Stromal cell of bone marrow (primary cell): ENCODE results near the gene TIMP2.
"Not testable (repeated sequence)": the region's sequence is repeated elsewhere in the genome, so short reads cannot be mapped to it uniquely, and the experiment has no call there.

ENCODE experiments used
- DNase-seq: peaks from one replicate; pipeline ENCODE4 v3.0.0-alpha.2; 2012; ENCODE audit warnings: low read depth

The TIMP2 gene

DNA sequence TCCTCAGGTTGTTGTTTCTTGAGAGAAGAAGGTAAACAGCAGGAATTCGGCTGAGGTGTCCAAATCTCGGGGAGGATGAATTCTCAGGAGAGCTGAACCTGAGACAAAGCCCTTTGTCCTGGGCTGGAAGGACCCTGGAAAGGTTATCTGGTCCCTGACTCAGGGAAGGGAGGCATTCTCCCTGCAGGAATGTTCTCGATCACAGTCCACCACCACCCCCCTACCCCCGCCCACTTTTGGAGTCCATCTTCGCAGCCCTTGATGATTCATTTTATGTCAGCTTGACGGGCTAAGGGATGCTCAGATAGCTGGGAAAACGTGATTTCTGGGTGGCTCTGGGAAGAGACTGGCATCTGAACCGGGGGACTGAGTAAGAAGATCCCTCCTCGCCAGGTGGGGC is 20.8 kb downstream of the TIMP2 start:
- DNase-seq = no peak

DNA sequence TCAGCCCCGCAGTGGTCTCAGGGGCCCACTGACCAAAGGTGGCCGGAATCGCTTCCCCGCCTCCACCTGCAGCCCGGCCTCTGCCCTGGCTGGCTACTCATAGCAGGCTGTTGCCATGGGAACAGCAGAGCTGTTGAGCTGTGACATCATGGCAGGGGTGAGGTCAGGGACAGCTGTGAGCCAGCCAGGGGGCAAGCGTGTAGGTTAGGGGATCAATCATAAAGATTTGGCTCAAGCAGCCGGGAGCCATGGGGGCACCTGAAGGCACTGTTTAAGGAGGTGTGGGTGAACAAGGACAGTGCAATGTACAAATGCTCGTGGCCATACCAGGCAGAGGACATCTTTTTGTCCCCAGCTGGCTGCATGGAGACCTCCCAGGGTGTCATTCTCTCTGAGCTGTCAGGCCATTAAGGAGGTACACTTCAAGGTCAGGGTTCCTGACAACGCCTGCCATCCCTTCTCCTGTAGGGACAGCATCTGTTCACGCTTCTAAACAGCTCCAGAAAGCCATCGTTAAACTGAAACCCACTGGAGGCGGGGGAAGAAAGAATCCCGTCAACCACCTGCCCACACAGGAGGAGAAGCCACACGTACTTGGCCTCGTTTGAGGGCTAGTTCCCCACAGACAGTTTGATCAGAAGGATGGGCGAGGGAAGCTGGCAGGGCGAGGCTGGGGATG is 21.9 kb downstream of the TIMP2 start, which contains the start of gene CEP295NL:
Gene CEP295NL (minus strand): TSS at position 101 of the 679 bp plus-strand sequence. CDS start 1,373 bp downstream, outside the sequence.
- no peak for DNase-seq

DNA sequence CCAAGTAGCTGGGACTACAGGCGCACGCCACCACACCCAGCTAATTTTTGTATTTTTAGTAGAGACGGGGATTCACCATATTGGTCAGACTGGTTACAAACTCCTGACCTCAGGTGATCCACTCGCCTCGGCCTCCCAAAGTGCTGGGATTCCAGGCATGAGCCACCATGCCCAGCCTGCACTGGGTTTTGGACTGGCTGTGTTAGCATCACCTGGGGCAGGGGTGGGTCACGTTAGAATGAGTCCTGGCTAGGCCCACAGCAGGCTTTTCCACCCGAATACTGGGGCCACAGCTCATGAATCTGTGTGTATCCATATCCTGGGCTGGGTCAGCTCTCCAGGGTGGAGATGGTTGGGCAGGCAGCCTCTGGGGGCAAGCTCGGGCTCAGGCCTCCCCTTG is 23.0 kb downstream of the TIMP2 start:
- DNase-seq = not testable (repeated sequence)

DNA sequence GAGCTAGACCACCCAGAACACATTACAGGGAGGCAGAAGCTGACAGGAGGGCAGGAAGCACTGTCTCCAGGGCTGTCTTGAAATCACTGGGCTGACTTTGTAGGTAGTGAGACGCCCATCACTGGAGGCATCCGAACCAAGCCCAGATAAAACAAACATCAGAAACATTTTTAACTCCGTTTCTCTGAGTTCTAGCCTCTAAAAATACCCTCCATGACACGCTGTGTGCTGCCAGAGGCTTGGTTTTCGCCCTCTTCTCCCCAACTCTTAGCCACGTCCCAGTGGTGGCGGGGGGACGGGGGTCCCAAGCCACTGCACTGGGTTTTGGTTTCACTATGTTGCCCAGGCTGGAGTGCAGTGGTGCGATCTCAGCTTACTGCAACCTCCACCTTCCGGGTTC is 23.4 kb downstream of the TIMP2 start:
- no peak for DNase-seq

DNA sequence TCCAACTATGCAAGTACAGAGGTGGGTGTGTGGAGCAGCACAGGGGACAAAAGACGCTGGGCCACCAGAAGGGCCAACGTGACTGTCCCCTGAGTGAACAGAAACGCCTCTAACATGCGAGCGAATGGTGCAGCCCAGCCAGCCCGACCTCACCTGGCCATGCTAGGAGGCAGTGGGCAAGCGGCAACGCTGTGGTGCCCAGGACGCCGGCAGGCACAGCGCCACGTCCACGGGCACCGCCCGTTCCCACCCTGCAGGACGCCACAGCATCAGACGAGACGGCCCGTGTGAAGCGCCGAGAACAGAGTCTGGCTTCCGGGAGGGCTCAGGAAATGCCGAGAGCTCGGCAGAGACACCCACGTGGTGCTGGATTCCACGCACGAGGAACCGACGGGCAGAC is 24.4 kb downstream of the TIMP2 start:
- no peak for DNase-seq

DNA sequence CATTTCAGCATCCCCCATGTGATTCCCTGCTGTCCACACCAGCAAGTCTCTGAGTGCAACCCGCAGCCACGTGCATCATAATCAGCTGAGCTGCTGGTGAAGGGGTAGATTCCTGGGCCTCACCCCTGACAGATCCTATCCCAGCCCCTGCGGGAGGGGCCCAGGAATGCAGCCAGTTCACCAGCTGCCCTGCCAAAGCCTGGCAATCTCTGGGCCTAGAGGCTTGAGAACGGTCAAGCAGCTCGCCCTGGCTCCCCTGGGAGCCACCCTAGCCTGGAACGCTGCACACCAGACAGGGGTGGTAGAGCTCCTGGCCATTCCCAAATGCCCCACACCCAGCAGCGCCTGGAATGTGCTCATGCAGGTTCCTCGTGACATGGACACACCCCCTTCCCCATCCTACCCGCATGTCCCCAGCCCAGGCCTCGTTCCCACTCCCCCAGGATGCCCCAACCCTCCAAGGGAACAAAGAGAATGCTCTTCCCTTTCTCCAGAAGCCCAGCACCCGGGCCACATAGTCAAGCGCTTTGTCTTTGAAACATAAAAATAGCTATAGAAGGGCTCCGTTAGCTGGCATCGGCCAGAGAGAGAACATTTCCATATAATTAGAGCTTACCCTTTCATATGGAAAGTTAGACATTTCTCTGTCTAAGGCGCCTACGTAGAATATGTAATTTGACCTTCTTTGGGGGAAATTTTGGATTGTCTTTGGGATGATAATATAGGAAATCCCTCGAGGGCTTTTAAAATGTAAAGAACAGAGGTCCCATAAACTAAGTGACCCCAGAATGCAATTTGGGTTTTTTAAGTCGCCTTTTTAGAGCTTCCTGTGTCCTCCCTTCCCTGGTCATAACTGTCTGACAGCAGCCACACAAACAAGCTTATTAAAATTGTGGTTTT is 25.6 kb downstream of the TIMP2 start:
- no peak for DNase-seq

DNA sequence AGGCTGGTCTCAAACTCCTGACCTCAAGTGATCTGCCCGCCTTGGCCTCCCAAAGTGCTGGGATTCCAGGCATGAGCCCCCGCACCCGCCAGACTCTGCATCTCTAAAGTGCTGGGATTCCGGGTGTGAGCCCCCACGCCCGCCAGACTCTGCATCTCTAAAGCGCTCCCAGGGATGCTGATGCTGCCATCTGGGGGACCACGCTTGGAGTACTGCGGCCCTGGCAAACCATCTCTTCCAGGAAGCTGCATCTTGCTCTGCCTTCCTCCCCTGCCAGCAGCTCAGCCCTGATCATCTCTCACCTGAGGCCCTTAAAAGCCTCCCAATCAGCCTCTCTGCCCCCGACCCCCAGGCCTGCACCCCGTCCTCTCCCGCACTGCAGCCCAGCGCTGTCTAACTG is 26.2 kb downstream of the TIMP2 start:
- no peak for DNase-seq

DNA sequence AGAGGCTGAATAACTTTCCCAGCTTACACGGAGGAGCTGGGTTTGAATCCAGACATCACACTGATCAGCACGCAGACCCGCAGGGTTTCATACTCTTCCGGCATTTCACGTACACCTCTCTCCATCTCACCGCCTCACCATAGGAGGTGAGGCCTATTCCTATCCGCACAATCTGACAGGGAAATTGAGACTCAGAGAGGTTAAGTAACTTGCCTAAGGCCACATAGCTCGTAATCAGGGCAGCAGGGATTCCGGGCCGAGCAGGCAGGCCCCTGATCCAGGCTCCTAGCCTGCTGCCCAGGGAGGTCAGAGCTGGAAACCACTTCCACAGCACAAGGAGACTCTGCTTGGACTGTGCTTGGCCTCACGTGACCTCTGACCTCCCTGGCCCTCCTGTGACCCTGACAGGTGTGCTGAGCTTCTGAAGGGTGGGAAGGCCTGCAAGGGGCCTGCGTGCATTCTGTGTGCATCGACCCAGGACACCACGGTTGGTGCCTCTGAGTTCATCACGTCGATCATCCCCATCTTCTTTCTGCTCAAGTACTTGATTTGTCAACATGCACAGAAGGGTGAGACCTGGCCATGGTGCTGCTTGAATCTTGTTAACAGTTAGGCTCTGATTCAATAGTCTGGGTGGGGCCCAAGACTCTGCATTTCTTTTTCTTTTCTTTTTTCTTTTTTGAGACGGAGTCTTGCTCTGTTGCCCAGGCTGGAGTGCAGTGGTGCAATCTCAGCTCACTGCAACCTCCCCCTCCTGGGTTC is 26.9 kb downstream of the TIMP2 start:
- DNase-seq = no peak

DNA sequence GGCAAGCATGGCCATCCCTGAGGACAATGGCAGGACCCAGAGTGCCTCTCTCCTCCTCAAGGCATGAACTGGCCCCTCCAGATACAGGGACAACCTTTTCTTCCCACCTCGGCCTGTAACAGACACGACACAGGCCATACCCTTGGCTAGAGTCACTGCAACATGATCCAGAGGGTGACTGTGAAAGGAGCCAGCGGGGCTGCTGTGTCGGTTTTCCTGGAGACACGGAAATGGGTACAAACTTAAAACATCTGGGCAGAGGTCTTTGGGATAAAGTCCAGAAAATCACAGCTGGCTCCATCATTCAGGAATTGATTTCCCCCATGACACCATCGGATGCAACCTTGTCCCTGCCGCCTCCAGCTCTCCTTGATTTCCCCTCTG is 27.5 kb downstream of the TIMP2 start:
- DNase-seq = no peak

DNA sequence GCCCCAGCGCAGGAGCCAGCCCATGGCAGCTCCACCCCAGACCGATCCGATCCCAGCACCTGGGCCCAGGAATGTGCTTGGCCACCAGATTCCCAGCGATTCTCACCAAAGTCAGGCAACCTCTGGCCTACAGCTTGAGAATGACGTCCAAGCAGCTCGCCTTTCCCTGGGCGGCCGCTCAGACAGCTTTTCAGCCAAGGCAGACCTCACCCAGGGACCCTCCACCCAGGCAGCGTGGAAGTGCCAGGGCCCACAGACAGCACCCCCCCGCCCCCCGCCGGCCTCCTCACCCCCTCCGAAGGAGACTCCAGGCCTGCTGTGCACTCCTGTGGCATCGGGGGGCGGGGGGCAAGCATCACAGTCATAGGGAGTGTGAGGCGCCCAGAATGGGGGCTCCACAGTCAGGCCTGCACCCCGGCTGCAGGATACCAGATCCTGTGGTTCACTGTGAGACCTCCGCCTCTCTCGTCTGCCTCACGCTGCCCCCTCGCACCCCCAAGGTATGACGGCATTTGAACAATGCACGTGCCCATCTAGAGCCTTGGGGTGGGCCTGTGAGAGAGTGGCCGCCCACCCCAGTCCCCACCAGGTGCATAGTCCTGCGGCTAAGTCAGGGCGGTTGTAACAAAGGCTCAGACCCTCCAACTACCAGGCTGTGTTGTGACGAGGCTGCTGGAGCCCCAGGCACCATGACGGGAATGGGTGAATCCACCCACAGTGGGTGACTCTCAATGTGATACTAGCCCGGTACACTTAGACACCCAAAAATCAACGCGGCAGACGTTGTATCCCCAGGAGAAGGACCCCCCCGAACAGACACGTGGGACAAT is 28.1 kb downstream of the TIMP2 start:
- DNase-seq = no peak

DNA sequence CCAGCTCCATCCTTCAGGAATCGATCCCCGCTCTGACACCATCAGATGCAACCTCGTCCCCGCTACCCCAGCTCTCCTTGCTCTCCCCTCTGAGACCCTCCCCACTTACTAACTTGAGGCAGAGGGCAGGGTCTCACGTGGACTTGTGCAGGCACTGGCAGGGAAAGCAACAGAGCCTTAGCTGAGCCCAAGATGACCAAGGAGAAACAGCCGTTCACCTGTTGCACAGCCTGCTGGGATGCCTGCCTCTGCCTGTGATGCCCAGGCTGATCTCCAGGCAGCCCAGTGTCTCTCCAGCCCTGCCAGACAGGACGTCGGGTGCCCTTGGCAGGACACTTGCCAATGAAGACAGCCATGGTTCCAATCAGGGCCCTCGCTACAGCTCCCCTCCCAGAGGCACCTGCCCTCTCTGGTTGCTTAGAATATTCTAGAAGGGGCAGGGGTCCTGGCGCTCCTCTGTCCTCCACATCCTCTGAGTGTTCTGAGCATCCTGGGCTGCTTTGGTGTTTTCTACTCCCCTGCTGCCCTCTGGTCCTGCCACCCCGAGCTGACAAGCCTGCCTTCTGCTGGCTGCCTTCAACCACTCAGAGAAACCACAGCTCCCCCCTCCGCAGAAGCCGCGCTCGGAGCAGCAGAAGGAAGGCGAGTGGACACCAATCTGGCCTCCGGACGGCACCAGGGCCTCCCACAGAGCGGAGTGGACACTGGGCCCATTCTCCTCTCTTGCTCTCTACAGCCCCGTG is 28.9 kb downstream of the TIMP2 start:
- DNase-seq = no peak

DNA sequence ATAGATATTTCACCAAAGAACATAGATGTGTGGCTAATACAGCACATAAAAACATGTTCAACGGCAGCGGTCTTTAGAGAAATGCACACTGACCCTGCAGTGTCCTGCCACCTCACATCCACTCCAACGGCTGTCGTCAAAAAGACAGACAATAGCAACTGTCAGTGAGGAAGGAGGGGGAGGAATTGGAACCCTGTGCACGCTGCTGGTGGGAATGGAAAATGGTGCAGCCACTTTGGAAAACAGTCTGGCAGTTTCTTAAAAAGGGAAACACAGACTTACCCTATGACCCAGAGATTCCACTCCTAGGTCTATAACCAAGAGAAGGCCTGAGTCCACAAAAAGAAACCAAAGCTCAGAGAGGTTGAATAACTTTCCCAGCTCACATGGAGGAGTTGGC is 29.9 kb downstream of the TIMP2 start:
- DNase-seq = no peak

DNA sequence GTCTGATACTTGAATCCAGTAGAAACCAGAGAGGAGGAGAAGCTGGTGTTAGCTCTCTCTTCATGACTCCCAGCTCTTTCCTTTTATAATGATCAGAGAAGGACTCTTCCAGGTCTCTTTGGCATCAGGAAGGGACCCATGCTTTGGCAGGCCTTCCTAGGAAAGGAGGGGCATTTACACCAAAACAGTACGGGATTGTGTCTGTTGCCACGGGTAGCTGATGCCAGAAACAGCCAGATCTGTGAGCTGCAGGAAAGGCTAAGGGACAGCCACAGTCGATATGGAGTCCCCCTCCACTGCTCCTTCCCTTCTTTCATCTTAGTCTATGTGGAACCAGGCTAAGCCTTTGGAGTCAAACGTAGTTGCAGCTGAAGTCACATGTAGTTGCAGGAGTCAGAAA is 31.5 kb downstream of the TIMP2 start:
- no peak for DNase-seq

DNA sequence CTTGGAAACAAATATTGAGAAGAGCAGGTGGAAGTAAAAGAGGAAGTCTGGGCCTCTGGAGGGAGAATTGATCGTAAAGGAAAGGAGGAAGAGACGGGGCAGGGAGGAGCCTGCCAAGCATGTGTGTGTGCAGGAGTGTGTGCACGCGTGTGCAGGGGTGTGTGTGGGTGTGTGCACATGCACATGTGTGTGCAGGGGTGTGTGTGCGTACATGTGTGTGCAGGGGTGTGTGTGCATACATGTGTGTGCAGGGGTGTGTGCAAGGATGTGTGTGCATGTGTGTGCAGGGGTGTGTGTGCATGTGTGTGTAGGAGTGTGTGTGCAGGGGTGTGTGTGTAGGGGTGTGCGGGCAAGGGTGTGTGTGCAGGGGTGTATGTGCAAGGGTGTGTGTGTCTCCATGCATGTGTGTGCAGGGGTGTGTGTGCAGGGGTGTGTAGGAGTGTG is 32.2 kb downstream of the TIMP2 start:
- DNase-seq = no peak

DNA sequence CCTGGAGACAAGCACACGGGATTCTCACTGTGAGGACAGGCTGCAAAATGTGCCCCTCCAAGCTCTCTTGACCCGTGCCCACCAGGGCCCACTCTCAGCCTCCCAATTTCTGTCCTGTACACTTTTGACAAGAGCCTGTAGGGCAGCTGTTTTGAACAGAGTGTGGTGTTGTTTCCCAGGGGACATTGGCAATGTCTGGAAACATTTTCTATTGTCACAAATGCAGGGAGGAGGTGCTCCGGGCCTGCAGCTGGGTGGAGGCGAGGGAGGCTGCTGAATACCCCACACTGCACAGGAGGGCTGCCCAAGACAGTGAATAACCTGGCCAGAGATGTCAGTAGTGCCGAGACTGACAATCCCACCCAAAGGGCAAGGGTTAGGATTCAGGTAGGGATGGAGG is 32.7 kb downstream of the TIMP2 start:
- no peak for DNase-seq

DNA sequence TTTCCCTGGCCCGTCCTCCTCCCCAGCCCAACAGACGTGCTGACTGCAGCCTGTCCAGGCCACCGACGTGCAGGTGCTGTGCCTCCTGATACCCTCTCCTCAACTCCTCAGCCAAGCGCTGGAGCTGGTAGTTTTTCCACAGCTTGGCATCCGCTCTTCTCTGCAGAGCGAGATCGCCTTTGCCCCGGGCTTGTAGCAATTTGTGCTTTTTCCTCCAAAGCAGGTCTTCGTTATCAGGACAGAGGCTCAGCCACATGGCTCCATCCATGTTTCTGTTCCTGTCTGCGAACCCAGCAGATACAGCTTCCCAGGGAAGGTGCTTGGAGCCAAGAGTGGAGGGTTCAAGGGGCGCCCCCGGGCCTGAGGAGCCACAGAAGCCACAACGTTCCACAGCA is 33.1 kb downstream of the TIMP2 start:
- no peak for DNase-seq

DNA sequence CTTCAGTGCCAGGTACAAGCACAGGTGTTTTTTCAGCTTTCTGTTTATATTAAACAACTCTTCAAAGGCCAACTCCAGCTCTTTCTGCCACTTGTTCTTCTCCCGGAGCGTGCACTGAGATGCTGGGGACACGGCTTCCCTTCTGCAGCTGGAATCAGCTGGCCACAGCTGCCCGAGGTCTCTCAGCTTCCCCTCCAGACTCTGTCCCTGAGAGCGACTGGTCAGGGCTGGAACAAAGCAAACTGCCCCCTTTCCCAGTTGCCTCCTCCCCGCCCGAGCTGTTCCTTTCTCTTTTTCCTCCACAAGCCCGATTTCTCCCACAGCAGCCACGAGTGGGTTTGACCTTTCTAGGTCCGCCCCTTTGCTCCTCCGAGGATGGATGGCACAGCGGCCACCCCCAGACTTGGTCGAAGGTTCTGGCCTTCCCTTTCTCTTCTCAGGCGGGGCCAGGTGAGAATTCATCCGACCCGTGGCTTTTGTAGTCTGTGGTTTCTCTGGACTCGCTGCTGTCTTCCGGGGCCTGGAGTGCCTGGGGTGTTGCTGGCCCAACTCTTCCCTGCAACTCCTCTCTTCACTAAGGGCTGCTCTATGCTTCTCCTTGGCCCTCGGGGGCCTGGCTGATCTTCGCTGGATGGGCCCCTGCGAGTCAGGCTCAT is 33.7 kb downstream of the TIMP2 start:
- no peak for DNase-seq

DNA sequence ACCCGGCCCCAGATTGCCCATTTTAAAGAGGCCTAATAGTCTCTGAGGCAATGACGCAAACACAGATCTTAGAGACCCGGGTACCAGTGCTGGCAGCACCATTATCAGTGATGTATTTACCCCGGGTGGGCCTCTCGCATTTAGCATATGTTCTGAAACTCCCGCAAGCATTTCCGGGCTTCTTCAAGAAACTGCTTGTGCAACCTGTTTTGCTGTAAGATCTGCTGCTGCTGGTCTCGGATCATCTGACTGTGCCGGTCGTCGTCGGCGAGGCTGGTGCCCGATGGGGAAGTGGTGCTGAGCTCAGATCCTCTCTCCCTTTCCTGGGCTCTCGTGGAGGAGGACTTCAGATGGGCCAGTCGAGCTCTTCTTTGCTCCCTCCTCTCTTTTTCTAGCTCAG is 34.7 kb downstream of the TIMP2 start:
- DNase-seq = no peak

DNA sequence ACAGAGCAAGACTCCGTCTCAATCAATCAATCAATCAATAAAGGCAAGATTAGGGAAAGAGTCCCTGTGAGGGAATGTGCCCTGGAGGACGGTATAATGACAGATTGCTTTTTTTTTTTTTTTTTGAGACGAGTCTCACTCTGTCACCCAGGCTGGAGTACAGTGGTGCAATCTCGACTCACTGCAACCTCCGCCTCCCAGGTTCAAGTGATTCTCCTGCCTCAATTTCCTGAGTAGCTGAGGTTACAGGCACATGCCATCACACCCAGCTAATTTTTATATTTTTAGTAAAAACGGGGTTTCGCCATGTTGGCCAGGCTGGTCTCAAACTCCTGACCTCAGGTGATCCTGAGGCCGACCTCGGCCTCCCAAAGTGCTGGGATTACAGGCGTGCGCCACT is 35.1 kb downstream of the TIMP2 start:
- DNase-seq = not testable (repeated sequence)

DNA sequence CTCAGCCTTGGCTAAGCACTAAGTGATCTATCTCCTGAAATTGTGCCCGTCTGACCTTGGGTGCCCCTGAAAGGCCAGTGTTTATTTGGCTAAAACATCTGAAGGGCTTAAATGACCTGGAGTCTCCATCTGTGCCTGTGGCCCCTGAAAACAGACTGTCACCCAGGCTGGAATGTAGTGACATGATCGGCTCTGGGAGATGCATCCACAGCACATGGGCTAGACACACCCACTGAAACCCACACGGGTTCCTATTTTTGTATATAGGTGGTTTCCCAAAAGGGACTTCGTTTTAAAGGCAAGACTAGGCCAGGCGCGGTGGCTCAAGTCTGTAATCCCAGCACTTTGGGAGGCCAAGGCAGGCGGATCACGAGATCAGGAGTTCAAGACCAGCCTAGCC is 35.7 kb downstream of the TIMP2 start:
- no peak for DNase-seq
